SH-SY5Y (cell line): ENCODE measurements around the gene RCAN2.

Experiments used
- GATA2 ChIP-seq: IDR thresholded peaks from 2 replicates; pipeline ENCODE4 v1.6.1; 2011; ENCODE audit warnings: mild to moderate bottlenecking, low read depth, low read length
- GATA3 ChIP-seq: IDR thresholded peaks from 2 replicates; pipeline ENCODE4 v1.6.1; 2011; ENCODE audit warnings: low read depth, mild to moderate bottlenecking, low read length, moderate library complexity

Gene RCAN2

GRCh38 chr6:46244670-46245069, 246.6 kb downstream of the RCAN2 start:
- no peak for TF ChIP-seq GATA2
- TF ChIP-seq GATA3: no peak

GRCh38 chr6:46243754-46244153, 247.5 kb downstream of the RCAN2 start:
- no peak for TF ChIP-seq GATA2
- TF ChIP-seq GATA3: no peak

GRCh38 chr6:46242921-46243320, 248.3 kb downstream of the RCAN2 start:
- TF ChIP-seq GATA2 (no peak), GATA3 (no peak)

- no peak for TF ChIP-seq GATA3
- no peak for TF ChIP-seq GATA2
Measured at GRCh38 chr6:46240866-46241565, 250.2 kb downstream of the RCAN2 start.

GRCh38 chr6:46236752-46237151, 254.5 kb downstream of the RCAN2 start:
- no peak for TF ChIP-seq GATA2
- no peak for TF ChIP-seq GATA3

- TF ChIP-seq GATA2: no peak
- TF ChIP-seq GATA3: no peak
Measured at GRCh38 chr6:46235242-46235641, 256.0 kb downstream of the RCAN2 start.

- TF ChIP-seq GATA2: no peak
- TF ChIP-seq GATA3: no peak
Measured at GRCh38 chr6:46234700-46235099, 256.5 kb downstream of the RCAN2 start.

GRCh38 chr6:46234156-46234556, 257.1 kb downstream of the RCAN2 start:
- TF ChIP-seq GATA3 (no peak), GATA2 (no peak)

GRCh38 chr6:46233129-46233528, 258.1 kb downstream of the RCAN2 start:
- TF ChIP-seq GATA3: no peak
- no peak for TF ChIP-seq GATA2

GRCh38 chr6:46222286-46222685, 269.0 kb downstream of the RCAN2 start:
- no peak for TF ChIP-seq GATA2
- no peak for TF ChIP-seq GATA3

GRCh38 chr6:46221222-46221793, 269.9 kb downstream of the RCAN2 start:
- TF ChIP-seq GATA3: no peak
- no peak for TF ChIP-seq GATA2

- no peak for TF ChIP-seq GATA2
- TF ChIP-seq GATA3: no peak
Measured at GRCh38 chr6:46220352-46221221, 270.7 kb downstream of the RCAN2 start.

GRCh38 chr6:46219661-46220060, 271.6 kb downstream of the RCAN2 start:
- no peak for TF ChIP-seq GATA3
- TF ChIP-seq GATA2: no peak

- TF ChIP-seq GATA2 (no peak), GATA3 (no peak)
Measured at GRCh38 chr6:46218457-46218856, 272.8 kb downstream of the RCAN2 start.

- TF ChIP-seq GATA3: no peak
- no peak for TF ChIP-seq GATA2
Measured at GRCh38 chr6:46217671-46218131, 273.5 kb downstream of the RCAN2 start.

- TF ChIP-seq GATA3: no peak
- no peak for TF ChIP-seq GATA2
Measured at GRCh38 chr6:46216879-46217278, 274.4 kb downstream of the RCAN2 start.

- TF ChIP-seq GATA3: no peak
- TF ChIP-seq GATA2: no peak
Measured at GRCh38 chr6:46215777-46216176, 275.5 kb downstream of the RCAN2 start.
